DND-41 (cell line): ENCODE measurements around the gene FBLN1.

Source experiments
- ATAC-seq: fragments of 200-7000 bp; cut with Tn5 transposase; 3 replicates; pipeline ENCODE4 v1.9.1; 2021; ENCODE audit warnings: low read depth; ENCODE audit not compliant: insufficient read depth
- DNase-seq: peaks from one replicate; pipeline ENCODE4 v3.0.0-alpha.2; 2020
- H2AFZ ChIP-seq: 2 replicates; pipeline ENCODE4 v1.6.0; 2012; ENCODE audit warnings: low read depth, low read length
- H3K27ac ChIP-seq: 2 replicates; pipeline ENCODE4 v1.5.1; 2012; ENCODE audit warnings: low read length, inconsistent platforms
- H3K27me3 ChIP-seq: fragments of 200-600 bp; sonication (generic); 2 replicates; pipeline ENCODE4 v1.6.0; 2012; ENCODE audit warnings: low read length, mild to moderate bottlenecking, inconsistent platforms; ENCODE audit not compliant: insufficient read depth, poor library complexity
- H3K36me3 ChIP-seq: 2 replicates; pipeline ENCODE4 v1.5.1; 2012; ENCODE audit warnings: low read length, inconsistent platforms; ENCODE audit not compliant: insufficient read depth
- H3K4me1 ChIP-seq: 2 replicates; pipeline ENCODE4 v1.5.1; 2012; ENCODE audit warnings: mild to moderate bottlenecking, low read length; ENCODE audit not compliant: insufficient read depth
- H3K4me2 ChIP-seq: 2 replicates; pipeline ENCODE4 v1.6.0; 2012; ENCODE audit warnings: mild to moderate bottlenecking, moderate library complexity, low read length, inconsistent platforms; ENCODE audit not compliant: insufficient read depth
- H3K4me3 ChIP-seq, 2 experiments: fragments of 200-600 bp in 1 of 2; shearing (Covaris generic) in 1 of 2; 2 replicates each; pipeline ENCODE4 v1.5.1; 2012 to 2016; ENCODE audit warnings: inconsistent platforms in 2 of 2, low read length in 2 of 2, mild to moderate bottlenecking in 2 of 2, low read depth in 1 of 2, moderate library complexity in 1 of 2
- H3K79me2 ChIP-seq: 2 replicates; pipeline ENCODE4 v1.6.0; 2012; ENCODE audit warnings: low read length, inconsistent platforms; ENCODE audit not compliant: insufficient read depth
- H3K9ac ChIP-seq: 2 replicates; pipeline ENCODE4 v1.6.0; 2012; ENCODE audit warnings: low read depth, mild to moderate bottlenecking, inconsistent platforms, low read length, moderate library complexity
- H3K9me3 ChIP-seq: 2 replicates; pipeline ENCODE4 v1.5.1; 2012; ENCODE audit warnings: low read length, moderate library complexity, mild to moderate bottlenecking, inconsistent platforms; ENCODE audit not compliant: insufficient read depth, severe bottlenecking
- H4K20me1 ChIP-seq: 2 replicates; pipeline ENCODE4 v1.6.0; 2012; ENCODE audit warnings: low read length; ENCODE audit not compliant: insufficient read depth
- EZH2 ChIP-seq: IDR thresholded peaks from 3 replicates; pipeline ENCODE4 v1.6.1; 2012; ENCODE audit warnings: borderline replicate concordance, low read depth, mild to moderate bottlenecking, moderate library complexity, low read length, inconsistent platforms; ENCODE audit not compliant: severe bottlenecking
- TF ChIP-seq, protein P1 (sequence below): IDR thresholded peaks from 2 replicates; pipeline ENCODE4 v1.5.1; 2012; ENCODE audit warnings: borderline replicate concordance, low read length, moderate library complexity, mild to moderate bottlenecking; ENCODE audit not compliant: poor library complexity, severe bottlenecking; ENCODE audit errors: extremely low read depth

Gene FBLN1

DNA sequence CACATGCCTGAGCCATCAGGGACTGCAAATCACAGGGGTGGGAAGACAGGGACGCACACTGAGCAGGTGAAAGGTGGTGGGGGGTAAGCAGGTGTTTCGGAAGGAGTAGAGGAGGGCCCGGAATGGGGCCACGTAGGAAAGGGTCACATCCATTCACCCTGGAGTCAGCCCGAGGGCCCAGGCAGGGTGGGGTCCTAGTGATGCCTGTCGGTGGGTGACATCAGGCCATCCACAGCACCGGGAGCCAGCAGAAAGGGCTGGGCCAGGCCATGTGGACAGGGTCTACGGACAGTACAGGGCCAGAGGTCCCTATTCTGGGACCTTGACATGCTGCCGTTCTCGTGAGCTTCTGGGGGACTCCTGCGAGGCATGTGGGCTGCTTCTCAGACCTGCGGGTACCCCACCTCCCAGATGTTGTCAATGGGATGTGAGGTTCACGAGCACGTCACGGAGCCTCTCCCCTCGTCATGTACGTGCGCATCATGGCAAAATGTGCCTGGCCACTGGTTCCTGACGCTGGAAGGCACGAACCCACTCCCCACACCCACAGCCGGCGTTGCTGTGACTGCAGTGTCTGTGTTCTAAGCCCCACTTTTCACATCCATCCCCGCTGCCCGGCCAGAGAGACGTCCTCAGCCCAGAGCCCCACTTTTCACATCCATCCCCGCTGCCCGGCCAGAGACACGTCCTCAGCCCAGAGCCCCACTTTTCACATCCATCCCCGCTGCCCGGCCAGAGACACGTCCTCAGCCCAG is 84.1 kb downstream of the FBLN1 start:
- Histone ChIP-seq H3K9ac (no peak overlapping the region), H3K4me3 (no peak overlapping the region), H3K27me3 (peaks cover 7% of the 10 kb centered on the region), H3K79me2 (no peaks in the 10 kb centered on the region), H4K20me1 (peaks cover under 1% of the 10 kb centered on the region; the same call in 1 of the 2 replicates), H3K9me3 (no peaks in the 10 kb centered on the region), H3K4me2 (no peak overlapping the region), H3K36me3 (no peaks in the 10 kb centered on the region), H3K27ac (no peak overlapping the region), H3K4me1 (no peaks in the 10 kb centered on the region), H2AFZ (no peak overlapping the region)
- TF ChIP-seq, protein P1, sequence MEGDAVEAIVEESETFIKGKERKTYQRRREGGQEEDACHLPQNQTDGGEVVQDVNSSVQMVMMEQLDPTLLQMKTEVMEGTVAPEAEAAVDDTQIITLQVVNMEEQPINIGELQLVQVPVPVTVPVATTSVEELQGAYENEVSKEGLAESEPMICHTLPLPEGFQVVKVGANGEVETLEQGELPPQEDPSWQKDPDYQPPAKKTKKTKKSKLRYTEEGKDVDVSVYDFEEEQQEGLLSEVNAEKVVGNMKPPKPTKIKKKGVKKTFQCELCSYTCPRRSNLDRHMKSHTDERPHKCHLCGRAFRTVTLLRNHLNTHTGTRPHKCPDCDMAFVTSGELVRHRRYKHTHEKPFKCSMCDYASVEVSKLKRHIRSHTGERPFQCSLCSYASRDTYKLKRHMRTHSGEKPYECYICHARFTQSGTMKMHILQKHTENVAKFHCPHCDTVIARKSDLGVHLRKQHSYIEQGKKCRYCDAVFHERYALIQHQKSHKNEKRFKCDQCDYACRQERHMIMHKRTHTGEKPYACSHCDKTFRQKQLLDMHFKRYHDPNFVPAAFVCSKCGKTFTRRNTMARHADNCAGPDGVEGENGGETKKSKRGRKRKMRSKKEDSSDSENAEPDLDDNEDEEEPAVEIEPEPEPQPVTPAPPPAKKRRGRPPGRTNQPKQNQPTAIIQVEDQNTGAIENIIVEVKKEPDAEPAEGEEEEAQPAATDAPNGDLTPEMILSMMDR = no peak
- ATAC-seq (no peak), DNase-seq (no peak)

DNA sequence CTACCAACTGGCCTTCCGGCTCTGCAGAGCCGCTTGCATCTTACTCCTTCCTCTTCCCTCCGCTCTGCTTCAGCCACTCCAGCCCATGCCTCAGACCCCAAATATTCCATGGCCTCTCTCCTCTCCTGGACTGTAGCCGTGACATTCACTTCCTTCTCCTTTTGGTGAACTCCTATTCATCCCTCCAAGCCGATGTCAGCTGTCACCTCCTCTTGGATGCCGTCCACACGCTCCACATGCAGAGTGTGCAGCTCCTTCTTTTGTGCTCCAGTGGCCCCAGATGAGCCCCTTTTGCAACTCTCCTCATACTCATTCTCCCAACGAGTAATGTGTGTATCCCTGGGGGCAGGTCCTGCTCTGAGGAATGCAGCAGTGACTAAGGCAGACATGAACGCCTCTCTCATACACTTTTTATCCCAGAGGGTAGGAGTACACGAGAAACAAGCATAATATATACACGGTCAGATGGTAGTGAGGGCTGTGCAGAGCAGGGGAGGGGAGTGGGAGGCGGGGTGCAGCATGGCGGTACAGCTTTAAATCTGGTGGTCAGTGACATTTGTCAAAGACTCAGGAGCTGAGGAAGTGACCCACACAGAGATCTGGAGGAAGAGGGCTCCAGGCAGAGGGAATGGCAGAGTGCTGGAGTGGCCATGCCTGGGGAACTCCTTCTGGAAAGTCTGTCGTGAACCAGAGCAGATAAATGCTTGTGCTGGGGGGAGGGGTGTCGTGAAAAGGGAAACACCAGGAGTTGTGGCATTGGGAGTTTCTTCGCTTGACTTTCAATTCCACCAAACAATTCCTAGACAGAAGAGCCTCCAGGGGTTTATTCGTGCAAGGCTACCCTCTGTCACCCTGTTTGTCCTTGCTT is 85.2 kb downstream of the FBLN1 start:
- ATAC-seq = no peak
- Histone ChIP-seq H3K79me2 (no peaks in the 10 kb centered on the region), H3K27me3 (peaks cover 7% of the 10 kb centered on the region), H4K20me1 (no peaks in the 10 kb centered on the region), H2AFZ (no peak overlapping the region), H3K27ac (no peak overlapping the region), H3K4me3 (no peak overlapping the region), H3K9ac (no peak overlapping the region), H3K9me3 (no peaks in the 10 kb centered on the region), H3K4me2 (no peak overlapping the region), H3K36me3 (no peaks in the 10 kb centered on the region), H3K4me1 (no peaks in the 10 kb centered on the region)
- TF ChIP-seq EZH2 = no peak
- TF ChIP-seq, protein P1 = no peak
- no peak for DNase-seq

DNA sequence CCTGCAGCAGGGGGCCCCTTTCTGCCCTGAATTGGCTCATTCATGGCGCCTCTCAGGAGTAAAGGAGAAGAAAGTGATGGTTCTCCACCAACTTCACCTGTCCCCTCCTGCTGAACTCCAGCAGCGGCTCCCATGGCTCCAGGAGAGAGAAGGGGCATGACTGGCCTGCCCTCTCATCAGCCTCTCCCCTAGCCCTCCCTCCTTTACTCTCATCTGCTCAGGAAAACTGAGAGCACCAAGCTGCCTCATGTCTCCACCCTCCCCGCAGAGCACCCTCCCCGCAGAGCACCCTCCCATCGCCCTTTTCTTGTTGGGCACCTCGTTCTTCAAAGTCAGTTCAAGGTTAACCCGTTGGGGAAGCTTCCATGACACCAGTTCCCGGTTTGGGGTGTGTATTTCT is 86.9 kb downstream of the FBLN1 start:
- H3K36me3 ChIP-seq = no peaks in the 10 kb centered on the region
- DNase-seq = no peak
- H3K4me1 ChIP-seq = no peaks in the 10 kb centered on the region
- H3K27me3 ChIP-seq = peaks cover 7% of the 10 kb centered on the region
- no peak overlapping the region for H2AFZ ChIP-seq
- no peaks in the 10 kb centered on the region for H3K79me2 ChIP-seq
- no peak overlapping the region for H3K4me3 ChIP-seq
- ATAC-seq = no peak
- no peaks in the 10 kb centered on the region for H4K20me1 ChIP-seq
- TF ChIP-seq, protein P1 = no peak
- no peak for TF ChIP-seq EZH2
- H3K9ac ChIP-seq = no peak overlapping the region
- no peaks in the 10 kb centered on the region for H3K9me3 ChIP-seq
- H3K27ac ChIP-seq = no peak overlapping the region
- no peak overlapping the region for H3K4me2 ChIP-seq
